Spleen (tissue), 11 donors: ENCODE measurements around the gene TLR8. TPM values are rescaled to one million over a fixed set of nuclear protein-coding genes. Genes with fewer than 3 reads are reported as not detected.
A peak's percentile ranks its signal among the peaks of the same experiment; 100 is the strongest.

ENCODE experiments used
- DNase-seq: peaks from one replicate; pipeline ENCODE4 v3.0.0-alpha.2; 2020
- H3K27ac ChIP-seq, 8 donors: fragments of 200-600 bp; sonication (generic) in 7 of 8; 1 replicate in 4 of 8; 2 replicates in 4 of 8; pipeline versions ENCODE4 v1.5.0 to v1.8.0; 2016 to 2021; ENCODE audit warnings: inconsistent platforms in 4 of 8, mild to moderate bottlenecking in 4 of 8, moderate library complexity in 1 of 8
- H3K27me3 ChIP-seq, 7 donors: fragments of 200-600 bp; sonication (generic) in 6 of 7; replicated peaks in 1 of 7; 1 replicate in 4 of 7; 2 replicates in 3 of 7; pipeline versions ENCODE4 v1.5.0 to v1.8.0; 2016 to 2021; ENCODE audit warnings: inconsistent platforms in 3 of 7, mild to moderate bottlenecking in 1 of 7
- H3K36me3 ChIP-seq, 6 donors: fragments of 200-600 bp; sonication (generic) in 5 of 6; 1 replicate in 4 of 6; 2 replicates in 2 of 6; pipeline versions ENCODE4 v1.5.0 to v1.8.0; 2016 to 2021; ENCODE audit warnings: inconsistent platforms in 2 of 6
- H3K4me1 ChIP-seq, 6 donors: fragments of 200-600 bp; sonication (generic) in 5 of 6; 1 replicate in 3 of 6; 2 replicates in 3 of 6; pipeline versions ENCODE4 v1.5.0 to v1.8.0; 2016 to 2021; ENCODE audit warnings: inconsistent platforms in 3 of 6
- H3K4me3 ChIP-seq, 8 donors: fragments of 200-600 bp; sonication (generic) in 7 of 8; 1 replicate in 4 of 8; 2 replicates in 4 of 8; pipeline versions ENCODE4 v1.5.0 to v1.8.0; 2016 to 2021; ENCODE audit warnings: inconsistent platforms in 4 of 8, mild to moderate bottlenecking in 4 of 8, moderate library complexity in 2 of 8
- H3K9me3 ChIP-seq, 8 donors: fragments of 200-600 bp; sonication (generic) in 7 of 8; 1 replicate in 4 of 8; 2 replicates in 4 of 8; pipeline versions ENCODE4 v1.5.0 to v1.8.0; 2016 to 2021; ENCODE audit warnings: inconsistent platforms in 4 of 8
- CTCF ChIP-seq, 11 experiments: fragments of 200-600 bp in 7 of 11; fragments of 450-650 bp in 4 of 11; sonication (generic) in 4 of 11; IDR thresholded peaks in 8 of 11; conservative IDR thresholded peaks in 3 of 11; 1 replicate in 7 of 11; 2 replicates in 4 of 11; pipeline versions ENCODE4 v1.4.0 to v1.8.0; 2016 to 2021; ENCODE audit warnings: antibody characterized with exemption in 11 of 11, inconsistent platforms in 4 of 11, mild to moderate bottlenecking in 1 of 11
- POLR2A ChIP-seq, 3 donors: fragments of 450-650 bp; IDR thresholded peaks; one replicate each; pipeline ENCODE4 v1.5.1; 2017; ENCODE audit warnings: antibody characterized with exemption in 3 of 3, mild to moderate bottlenecking in 1 of 3
- POLR2AphosphoS5 ChIP-seq, 3 donors: sonication (generic); formaldehyde crosslinking; IDR thresholded peaks; one replicate each; pipeline ENCODE4 v1.5.1; 2017; ENCODE audit warnings: antibody characterized with exemption in 3 of 3
- WGBS, 5 donors: extraction: QIAGEN DNeasy Blood & Tissue Kit in 3 of 5; methylation state at CpG; one replicate each; pipeline versions ENCODE4 v1.1.5 to v1.1.7; 2013 to 2018; 5-methylcytosine and 5-hydroxymethylcytosine counted together
- intact Hi-C: fragments of 100-400 bp; cut with DNase I; formaldehyde crosslinking; loops from one replicate; pipeline ENCODE4 v1.15.0; 2023; ENCODE audit warnings: low total_unique reads
- polyA plus RNA-seq, 3 donors: library from polyadenylated mRNA; stranded (reverse); fragments of 200-250 nt; gene quantifications; one replicate each; pipeline ENCODE4 v1.2.1, GENCODE V29; 2013
- total RNA-seq, 7 donors: library from RNA; depleted of rRNA in 3 of 7; stranded (reverse); fragments of >200 nt in 3 of 7; fragmentation: NEBNext Ultra II Directional in 4 of 7; extraction: Animal tissue kit (Norgen Biotek cat#: 25700) in 4 of 7; gene quantifications; one replicate each; pipeline versions ENCODE4 v1.1.0 to v1.2.1, GENCODE V29; 2016 to 2021
- donor health status: healthy with polysubstance abuse.
- donor health status: DM: no; HTN: no; CAD: no; lungs with moderate emphysema.
- donor health status: DM: no; HTN: no; CAD: no.
- donor health status: Bipolar disorder and iron deficiency.
- donor health status: healthy.
- donor health status: DM: no; HTN: no; CAD: no.
- donor health status: DM: yes; HTN: yes; CAD: no.

The TLR8 gene
- total and polyA plus RNA-seq, 10 donors = 1.1 to 76.5 (median 23.0) TPM

GRCh38 chrX:12899506-12899905 is 6.9 kb upstream of the TLR8 start:
- no peak overlapping the region for H3K27ac ChIP-seq
- no peak for TF ChIP-seq POLR2AphosphoS5 (IDR thresholded peaks at IDR 0.05)
- no peak for TF ChIP-seq CTCF (IDR thresholded peaks at IDR 0.05 in 8 of 11, conservative IDR thresholded peaks at IDR 0.05 in 3 of 11)
- no peak for TF ChIP-seq POLR2A (IDR thresholded peaks at IDR 0.05)
- H3K36me3 ChIP-seq = no peaks in the 10 kb centered on the region
- H3K4me1 ChIP-seq = peaks cover 0 to 19% (median 11%) of the 10 kb centered on the region in 6 donors
- no peak overlapping the region for H3K4me3 ChIP-seq
- H3K9me3 ChIP-seq = no peaks in the 10 kb centered on the region
- peaks cover 0 to 14% (median 0%) of the 10 kb centered on the region in 7 donors for H3K27me3 ChIP-seq
- intact Hi-C loops = loop anchor here (10.0 kb wide), 1 partner anchor 85 kb away; no protein-coding TSS in a partner anchor
- no peak for DNase-seq
- 42 to 78% (median 73%) methylated on average over 7 of the region's 7 CpGs for WGBS, 5 donors

- Histone ChIP-seq H3K4me3 (peak overlapping the region in 1 of 8 donors; percentile 15), H3K9me3 (no peaks in the 10 kb centered on the region)
- intact Hi-C loops = no loop called here
Observed at GRCh38 chrX:12901486-12901885, 4.9 kb upstream of the TLR8 start.

GRCh38 chrX:12903646-12904045 is 2.8 kb upstream of the TLR8 start:
- Histone ChIP-seq H3K4me3 (no peak overlapping the region), H3K4me1 (peaks cover 0 to 19% (median 7%) of the 10 kb centered on the region in 6 donors), H3K9me3 (no peaks in the 10 kb centered on the region), H3K36me3 (no peaks in the 10 kb centered on the region), H3K27me3 (peaks cover 0 to 14% (median 0%) of the 10 kb centered on the region in 7 donors), H3K27ac (peak overlapping the region in 3 of 8 donors; percentile 18 to 39 (median 30))
- TF ChIP-seq POLR2A (IDR thresholded peaks at IDR 0.05) = no peak
- no peak for TF ChIP-seq CTCF (IDR thresholded peaks at IDR 0.05 in 8 of 11, conservative IDR thresholded peaks at IDR 0.05 in 3 of 11)
- TF ChIP-seq POLR2AphosphoS5 (IDR thresholded peaks at IDR 0.05) = no peak
- no peak for DNase-seq
- WGBS, 5 donors = 54 to 81% (median 64%) methylated on average over 7 to 8 of the region's 8 CpGs
- intact Hi-C loops = no loop called here

More at GRCh38 chrX:12901486-12901885, 4.9 kb upstream of the TLR8 start:
- Histone ChIP-seq H3K36me3 (no peaks in the 10 kb centered on the region), H3K4me1 (peaks cover 0 to 19% (median 8%) of the 10 kb centered on the region in 6 donors), H3K27ac (peak overlapping the region in 2 of 8 donors; percentile 7 to 18), H3K27me3 (peaks cover 0 to 14% (median 0%) of the 10 kb centered on the region in 7 donors)
- peak; percentile 87 for DNase-seq
- TF ChIP-seq POLR2A (IDR thresholded peaks at IDR 0.05) = no peak
- TF ChIP-seq POLR2AphosphoS5 (IDR thresholded peaks at IDR 0.05) = no peak
- peak; percentile 25 to 77 (median 63) for TF ChIP-seq CTCF (IDR thresholded peaks at IDR 0.05 in 8 of 11, conservative IDR thresholded peaks at IDR 0.05 in 3 of 11)
- 8 to 19% (median 15%) methylated on average over 10 of the region's 10 CpGs for WGBS, 5 donors

GRCh38 chrX:12910423-12911121 is 4.2 kb downstream of the TLR8 start:
- Histone ChIP-seq H3K4me3 (peak overlapping the region in 3 of 8 donors; percentile 22 to 25 (median 25)), H3K27ac (peak overlapping the region in 4 of 8 donors; percentile 55 to 85 (median 70))
- TF ChIP-seq CTCF (IDR thresholded peaks at IDR 0.05 in 8 of 11, conservative IDR thresholded peaks at IDR 0.05 in 3 of 11) (no peak), POLR2A (IDR thresholded peaks at IDR 0.05) (no peak), POLR2AphosphoS5 (IDR thresholded peaks at IDR 0.05) (no peak)

More at GRCh38 chrX:12910423-12911121, 4.2 kb downstream of the TLR8 start:
- intact Hi-C loops = no loop called here
- no peaks in the 10 kb centered on the region for H3K9me3 ChIP-seq
- 36 to 53% (median 44%) methylated on average over 10 of the region's 10 CpGs for WGBS, 5 donors
- H3K27me3 ChIP-seq = peaks cover 0 to 9% (median 0%) of the 10 kb centered on the region in 7 donors
- H3K36me3 ChIP-seq = no peaks in the 10 kb centered on the region
- no peak for DNase-seq
- H3K4me1 ChIP-seq = peaks cover 0 to 4% (median 0%) of the 10 kb centered on the region in 6 donors
